GM10266 (cell line): Measurements from ENCODE around the gene FCRL5.

ENCODE experiments used
- DNase-seq: peaks from one replicate; pipeline ENCODE4 v3.0.0; 2012; ENCODE audit errors: extremely low spot score
- TF ChIP-seq, protein P1 (sequence below): IDR thresholded peaks from 2 replicates; pipeline ENCODE4 v1.5.1; 2012; ENCODE audit warnings: mild to moderate bottlenecking, low read depth; ENCODE audit not compliant: control insufficient read depth, insufficient read depth; ENCODE audit errors: missing control alignments

FCRL5 gene

DNA sequence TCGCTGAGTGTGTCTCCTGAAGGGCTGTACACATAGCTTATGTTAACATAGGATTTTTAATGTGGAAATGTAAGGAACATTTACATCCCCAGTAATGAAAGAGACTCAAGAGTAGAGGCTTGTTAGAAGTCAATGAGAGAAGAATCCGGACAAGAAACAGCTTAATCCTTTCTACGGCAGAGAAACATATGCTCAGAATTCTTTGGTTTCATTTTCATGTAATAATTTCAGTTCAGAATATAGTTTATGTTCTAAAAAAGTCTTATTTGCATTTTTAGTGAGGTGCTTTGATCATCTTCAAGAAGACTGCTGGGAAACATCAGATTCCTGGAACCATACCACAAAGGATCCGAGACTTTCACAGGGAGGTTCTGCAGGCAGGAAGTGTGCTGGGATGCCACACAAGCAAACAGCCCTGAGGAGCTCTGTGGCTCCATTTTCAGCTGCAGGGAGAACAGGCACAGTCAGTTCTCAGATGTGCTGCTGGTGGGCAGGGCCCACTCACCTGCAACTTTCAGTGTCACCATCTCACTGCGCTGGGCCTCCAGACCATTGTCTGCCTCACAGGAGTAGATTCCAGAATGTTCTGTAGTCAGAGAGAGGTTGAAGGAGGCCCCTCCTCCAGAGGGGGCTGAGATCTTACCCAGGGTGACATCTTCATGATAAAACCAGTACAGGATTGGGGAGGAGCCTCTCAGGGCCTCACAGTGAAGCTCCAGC is 28.4 kb downstream of the FCRL5 start:
- DNase-seq = no peak
- TF ChIP-seq, protein P1, sequence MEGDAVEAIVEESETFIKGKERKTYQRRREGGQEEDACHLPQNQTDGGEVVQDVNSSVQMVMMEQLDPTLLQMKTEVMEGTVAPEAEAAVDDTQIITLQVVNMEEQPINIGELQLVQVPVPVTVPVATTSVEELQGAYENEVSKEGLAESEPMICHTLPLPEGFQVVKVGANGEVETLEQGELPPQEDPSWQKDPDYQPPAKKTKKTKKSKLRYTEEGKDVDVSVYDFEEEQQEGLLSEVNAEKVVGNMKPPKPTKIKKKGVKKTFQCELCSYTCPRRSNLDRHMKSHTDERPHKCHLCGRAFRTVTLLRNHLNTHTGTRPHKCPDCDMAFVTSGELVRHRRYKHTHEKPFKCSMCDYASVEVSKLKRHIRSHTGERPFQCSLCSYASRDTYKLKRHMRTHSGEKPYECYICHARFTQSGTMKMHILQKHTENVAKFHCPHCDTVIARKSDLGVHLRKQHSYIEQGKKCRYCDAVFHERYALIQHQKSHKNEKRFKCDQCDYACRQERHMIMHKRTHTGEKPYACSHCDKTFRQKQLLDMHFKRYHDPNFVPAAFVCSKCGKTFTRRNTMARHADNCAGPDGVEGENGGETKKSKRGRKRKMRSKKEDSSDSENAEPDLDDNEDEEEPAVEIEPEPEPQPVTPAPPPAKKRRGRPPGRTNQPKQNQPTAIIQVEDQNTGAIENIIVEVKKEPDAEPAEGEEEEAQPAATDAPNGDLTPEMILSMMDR = no peak

DNA sequence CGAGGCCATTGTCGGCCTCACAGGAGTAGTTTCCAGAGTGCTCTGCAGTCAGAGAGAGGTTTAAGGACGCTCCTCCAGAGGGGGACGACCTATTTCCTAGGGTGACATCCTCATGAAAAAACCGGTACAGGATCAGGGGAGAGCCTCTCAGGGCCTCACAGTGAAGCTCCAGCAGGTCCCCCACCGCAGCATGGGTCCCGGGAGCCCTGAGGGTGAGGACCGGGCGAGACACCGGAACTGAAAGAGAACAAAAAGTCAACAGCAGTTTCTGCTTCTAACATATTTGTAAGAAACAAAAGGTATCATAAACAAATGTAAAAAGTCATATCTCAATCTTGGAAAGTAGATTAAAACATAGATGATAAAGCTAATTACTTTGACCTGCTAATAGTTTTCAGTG is 31.3 kb downstream of the FCRL5 start:
- no peak for DNase-seq
- TF ChIP-seq, protein P1 = no peak

DNA sequence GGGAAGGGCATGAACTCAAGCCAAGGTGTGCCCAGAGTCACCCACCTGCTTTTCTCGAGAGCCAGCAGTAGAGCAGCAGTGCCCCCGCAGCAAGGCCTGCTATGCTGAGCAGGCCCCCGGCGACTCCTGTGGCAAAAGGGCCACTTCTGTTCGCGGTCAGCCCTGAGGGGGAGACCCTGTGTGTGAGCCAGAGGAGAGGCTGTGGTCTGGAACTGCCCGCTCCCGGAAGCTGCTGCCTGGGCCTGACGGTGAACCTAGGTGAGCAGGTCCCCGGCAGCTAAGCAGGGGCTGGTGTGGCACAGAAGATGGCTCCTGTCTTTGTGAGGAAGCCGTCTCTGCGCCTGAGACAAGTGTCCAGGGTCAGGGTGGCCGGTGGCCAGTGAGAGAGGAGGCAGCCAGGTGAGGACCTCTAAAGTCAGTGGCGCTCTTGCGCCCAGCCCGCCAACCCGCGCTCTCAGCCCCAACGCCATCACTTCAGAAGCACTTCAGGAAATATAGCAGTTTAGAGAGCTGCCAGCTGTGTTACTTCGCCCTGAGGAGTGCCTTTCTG is 31.9 kb downstream of the FCRL5 start:
- TF ChIP-seq, protein P1 = no peak

DNA sequence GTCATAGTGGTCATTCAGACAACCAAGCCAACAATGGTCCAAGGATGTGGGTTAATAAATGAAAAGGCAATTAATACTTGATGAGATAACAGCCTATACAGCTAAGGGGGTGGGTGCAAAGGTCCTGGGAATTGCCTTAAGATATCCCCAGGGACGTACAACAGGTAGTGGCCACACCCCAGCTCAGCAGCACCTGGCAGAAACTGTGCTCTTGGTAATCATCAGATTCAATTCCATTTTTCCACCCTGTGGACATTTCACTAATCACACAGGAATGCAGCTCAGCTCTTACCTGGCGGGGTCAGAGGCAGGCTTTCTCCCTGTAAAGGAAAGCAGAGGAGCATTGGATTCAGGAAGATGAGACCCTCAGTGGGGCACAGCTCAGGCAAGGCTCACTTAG is 32.9 kb downstream of the FCRL5 start:
- TF ChIP-seq, protein P1 = no peak
- no peak for DNase-seq

More for the DNA sequence above, 31.9 kb downstream of the FCRL5 start:
- no peak for DNase-seq

DNA sequence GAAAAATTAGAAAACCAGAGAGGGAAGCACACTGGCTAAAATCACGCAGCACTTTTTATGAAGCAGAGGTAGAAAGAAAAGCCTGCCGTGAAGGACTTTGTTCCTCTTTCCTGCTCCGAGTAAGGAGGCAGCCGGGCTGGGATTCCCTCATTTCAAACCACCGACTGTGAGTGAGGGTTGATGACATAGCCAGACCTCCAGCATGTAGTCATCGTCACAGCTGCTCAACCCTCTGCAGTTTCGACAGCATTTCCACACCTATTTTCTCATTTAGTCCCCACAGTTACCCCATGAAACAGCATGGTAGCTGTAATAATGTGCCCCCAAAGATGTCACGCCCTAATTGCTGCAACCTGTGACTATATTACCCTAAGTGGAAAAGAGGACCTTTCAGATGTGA is 35.3 kb downstream of the FCRL5 start:
- TF ChIP-seq, protein P1 = no peak

DNA sequence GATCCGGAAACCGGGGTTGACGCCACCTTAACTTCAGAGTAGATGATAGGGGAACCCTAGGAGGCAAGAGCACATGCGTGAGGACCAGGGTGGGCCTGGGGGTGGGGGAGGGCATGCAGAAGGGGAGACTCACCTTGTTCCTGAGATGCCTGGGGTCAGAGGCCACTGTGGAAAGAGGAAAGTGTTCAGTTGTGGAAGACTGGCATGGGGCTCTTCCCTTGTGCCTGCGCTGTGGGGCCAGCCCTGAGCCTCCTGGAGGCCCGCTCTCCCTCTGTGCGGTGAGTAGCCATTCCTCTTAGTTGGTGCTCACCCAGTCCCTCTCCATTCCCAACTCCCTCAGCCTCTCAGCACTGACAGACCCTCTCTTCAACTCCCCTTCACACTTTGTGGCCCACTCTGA is 36.6 kb downstream of the FCRL5 start:
- DNase-seq = no peak
- TF ChIP-seq, protein P1 = no peak

More for the DNA sequence above, 35.3 kb downstream of the FCRL5 start:
- no peak for DNase-seq

DNA sequence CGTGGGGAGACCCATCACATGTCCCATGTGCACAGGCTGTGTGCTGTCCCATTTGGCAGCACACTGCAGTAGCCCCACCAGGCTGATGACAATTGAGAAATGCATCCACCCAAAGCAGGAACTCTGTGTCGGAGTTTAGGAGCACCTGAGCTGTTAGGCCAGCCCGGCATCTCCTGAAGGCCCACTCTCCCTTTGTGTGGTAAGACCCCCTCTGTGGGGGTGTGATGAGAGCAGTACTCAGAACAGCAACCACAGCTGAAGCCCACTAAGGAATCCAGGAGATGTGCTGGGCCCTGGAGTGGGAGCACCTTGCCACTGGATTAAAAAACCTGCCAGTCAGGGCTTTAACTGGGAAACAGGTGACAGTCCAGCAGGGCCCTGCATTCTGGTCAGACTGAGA is 37.2 kb downstream of the FCRL5 start:
- TF ChIP-seq, protein P1 = no peak
- DNase-seq = no peak
